Esophagus squamous epithelium (tissue), 4 donors: ENCODE measurements around the gene CLEC3B.

Experiments
- CTCF ChIP-seq, 6 experiments: fragments of 450-650 bp in 4 of 6; fragments of 200-600 bp in 2 of 6; sonication (generic) in 2 of 6; IDR thresholded peaks; one replicate each; pipeline ENCODE4 v1.5.1; 2016 to 2019; ENCODE audit warnings: antibody characterized with exemption in 6 of 6, mild to moderate bottlenecking in 4 of 6, moderate library complexity in 4 of 6
- POLR2A ChIP-seq, 4 donors: fragments of 450-650 bp; IDR thresholded peaks; one replicate each; pipeline ENCODE4 v1.6.1; 2017; ENCODE audit warnings: antibody characterized with exemption in 4 of 4, mild to moderate bottlenecking in 4 of 4, moderate library complexity in 3 of 4

GRCh38 chr3:45055411-45056143 is 29.5 kb downstream of the CLEC3B start:
- TF ChIP-seq CTCF (IDR thresholded peaks at IDR 0.05) = peak in 1 of 6 experiments; percentile 9
- no peak for TF ChIP-seq POLR2A (IDR thresholded peaks at IDR 0.05)
